ENCODE data around the gene DMD. TPM values are rescaled to one million over a fixed set of nuclear protein-coding genes. Genes with fewer than 3 reads are reported as not detected.
A peak's percentile ranks its signal among the peaks of the same experiment; 100 is the strongest.

DMD gene
- polyA plus RNA-seq, 2 of the 4 experiments (the other 2 are of a cell fraction) = 0.03 TPM; not detected in 1

DNA sequence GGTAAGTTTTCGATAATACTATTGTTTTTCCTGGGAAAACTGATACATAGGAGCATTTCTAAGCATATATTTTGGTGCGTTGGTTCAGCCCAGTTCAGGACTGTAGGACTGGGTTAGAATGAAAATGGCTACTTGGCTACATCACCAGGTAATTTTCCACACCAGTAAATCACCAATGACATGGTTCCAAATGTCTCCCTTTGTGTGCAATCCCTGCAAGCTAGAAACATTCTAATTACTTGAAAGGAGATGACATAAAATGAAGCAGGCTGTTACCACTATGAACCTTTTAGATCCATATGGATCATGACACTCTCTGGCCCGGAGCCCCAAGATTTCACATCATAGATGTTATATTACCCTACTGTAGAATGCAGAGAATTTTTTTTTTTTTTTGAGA, 1562.1 kb downstream of the DMD start (continued):
- TF ChIP-seq REST (IDR thresholded peaks at IDR 0.05) (no peak), RNF2 (IDR thresholded peaks at IDR 0.05; ENCODE audit: borderline replicate concordance, low read depth) (no peak), TP53 (CRISPR knock-in tag; IDR thresholded peaks at IDR 0.05) (no peak), KDM1A (IDR thresholded peaks at IDR 0.05; ENCODE audit: low read depth) (no peak)

- Histone ChIP-seq H3K4me1 (no peaks in the 10 kb centered on the region), H3K9me3 (no peaks in the 10 kb centered on the region), H3K4me3 (no peak overlapping the region), H3K27ac (no peak overlapping the region), H3K4me2 (no peak overlapping the region)
- whole genome bisulfite sequencing (ENCODE audit: missing lambda C conversion rate) = 5% methylated on average over 2 of the region's 2 CpGs
- ATAC-seq = no peak
- ChIA-PET POLR2A (no interaction called here), CTCF (no interaction called here)
- peak; percentile 67 for FAIRE-seq
- TF ChIP-seq HDAC2 (IDR thresholded peaks at IDR 0.05) (no peak), REST (IDR thresholded peaks at IDR 0.05) (no peak), PBX3 (IDR thresholded peaks at IDR 0.05) (no peak), FOXS1 (CRISPR knock-in tag; IDR thresholded peaks at IDR 0.05) (no peak), KDM1A (IDR thresholded peaks at IDR 0.05; ENCODE audit: low read depth) (no peak), MAX (IDR thresholded peaks at IDR 0.05) (no peak), CHD4 (IDR thresholded peaks at IDR 0.05; ENCODE audit: borderline replicate concordance) (no peak), HOXB13 (CRISPR knock-in tag; IDR thresholded peaks at IDR 0.05; ENCODE audit: low read depth) (no peak), POLR2AphosphoS2 (conservative IDR thresholded peaks at IDR 0.05; ENCODE audit: low read length) (no peak), EP300 (IDR thresholded peaks at IDR 0.05) (no peak), HES2 (IDR thresholded peaks at IDR 0.05) (no peak), NR3C1 (IDR thresholded peaks at IDR 0.05) (no peak), RCOR1 (IDR thresholded peaks at IDR 0.05; ENCODE audit: low read depth, low read length) (no peak), TP53 (CRISPR knock-in tag; IDR thresholded peaks at IDR 0.05) (no peak), PHF8 (IDR thresholded peaks at IDR 0.05; ENCODE audit: borderline replicate concordance, low read depth) (no peak), ZFP36 (IDR thresholded peaks at IDR 0.05; ENCODE audit: borderline replicate concordance, partially characterized antibody) (no peak), NFE2L2 (conservative IDR thresholded peaks at IDR 0.05; ENCODE audit: low read length) (no peak), ZNF302 (CRISPR knock-in tag; IDR thresholded peaks at IDR 0.05) (no peak)
- no peak for DNase-seq (ENCODE audit: low read depth in 1 of 2, low spot score in 1 of 2)
These were observed 1578.0 kb downstream of the DMD start for GRCh38 chrX:31633349-31633748.

All from A549 (cell line).